H1 (cell line): ENCODE measurements around the gene PPP1R1B. TPM values are rescaled to one million over a fixed set of nuclear protein-coding genes. Genes with fewer than 3 reads are reported as not detected.

ENCODE experiments used
- CHD2 ChIP-seq: IDR thresholded peaks from 2 replicates; pipeline ENCODE4 v1.6.1; 2012; ENCODE audit warnings: low read length, improper control_type of control experiment
- HDAC2 ChIP-seq, 2 experiments: fragments of 300-600 bp in 1 of 2; sonication (generic) in 1 of 2; IDR thresholded peaks; 2 replicates each; pipeline ENCODE4 v1.6.1; 2011 to 2012; ENCODE audit warnings: low read depth in 2 of 2, low read length in 2 of 2, mild to moderate bottlenecking in 2 of 2, moderate library complexity in 2 of 2, borderline replicate concordance in 1 of 2, inconsistent platforms in 1 of 2
- RNF2 ChIP-seq: fragments of 200-900, 300-1000 bp; sonication (generic); IDR thresholded peaks from 2 replicates; pipeline ENCODE4 v1.7.1; 2016; ENCODE audit warnings: borderline replicate concordance, low read depth, mild to moderate bottlenecking, antibody characterized with exemption, low read length; ENCODE audit not compliant: poor library complexity, severe bottlenecking; ENCODE audit errors: missing control alignments
- SIRT6 ChIP-seq: IDR thresholded peaks from one replicate; pipeline ENCODE4 v1.7.1; 2012; ENCODE audit warnings: low read length, inconsistent platforms
- USF2 ChIP-seq: IDR thresholded peaks from 2 replicates; pipeline ENCODE4 v1.6.1; 2011; ENCODE audit warnings: low read length, improper control_type of control experiment
- polyA plus RNA-seq, 7 experiments: library from polyadenylated mRNA; depleted of rRNA in 3 of 7; stranded (reverse) in 5 of 7; unstranded in 2 of 7; fragments of >200 nt in 5 of 7; fragments of 200-250 nt in 2 of 7; gene quantifications; 1 replicate in 5 of 7; 2 replicates in 1 of 7; 4 replicates in 1 of 7; pipeline versions ENCODE4 v1.2.1 to v1.2.3, GENCODE V29; 2011 to 2013; ENCODE audit warnings: missing spikeins in 2 of 7, mixed read lengths in 2 of 7
- total RNA-seq: library from RNA; stranded (reverse); fragmentation: NEBNext Ultra II Directional; extraction: Animal tissue kit (Norgen Biotek cat#: 25700); gene quantifications from 2 replicates; pipeline ENCODE4 v1.2.1, GENCODE V29; 2021

PPP1R1B gene
- total and polyA plus RNA-seq, 2 of the 8 experiments (the other 6 are each of a cell fraction or from before 2014, with no cell fraction given) = 10.7 to 22.3 TPM

GRCh38 chr17:39675390-39676082 is 48.8 kb downstream of the PPP1R1B start (continued):
- no peak for TF ChIP-seq RNF2
- no peak for TF ChIP-seq SIRT6
- no peak for TF ChIP-seq HDAC2 (IDR thresholded peaks at IDR 0.05; ENCODE audit: borderline replicate concordance in 1 of 2, low read depth in 2 of 2, low read length in 2 of 2)
- TF ChIP-seq CHD2 = no peak
- TF ChIP-seq USF2 = no peak
